ENCODE measurements around the gene RAD54L. TPM values are rescaled to one million over a fixed set of nuclear protein-coding genes. Genes with fewer than 3 reads are reported as not detected.

RAD54L gene
- total RNA-seq, 1 experiment from 2014 or later, result 29.4 TPM

DNA sequence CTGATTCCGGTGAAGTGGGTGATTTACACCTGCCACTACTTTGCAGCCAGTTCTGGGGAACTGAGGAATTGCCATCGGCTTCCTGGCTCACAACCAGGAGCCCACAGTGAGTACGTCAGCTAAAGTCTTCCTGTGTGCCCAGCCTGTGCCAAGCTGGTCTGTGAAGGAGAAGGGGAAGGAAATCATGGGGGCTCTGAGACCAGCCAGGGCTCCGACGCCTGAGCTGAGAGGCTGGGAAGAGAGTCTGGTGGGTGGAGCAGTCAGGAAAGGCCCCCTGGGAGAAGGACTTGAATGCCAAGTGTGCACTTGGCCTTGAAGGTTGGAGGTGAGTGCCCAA, 43.2 kb upstream of the RAD54L start:
- CTCF ChIA-PET, result no interaction called here
- no TSS peak for BruUV-seq (replicated peaks)
- POLR2A ChIA-PET, result no interaction called here
- H3K27me3 ChIP-seq (ENCODE audit: control insufficient read depth, insufficient read depth, low read length), result no peaks in the 10 kb centered on the region
- H3K4me3 ChIP-seq (ENCODE audit: low read depth in 2 of 2, low read length in 2 of 2), result peak overlapping the region; percentile 58 to 76
- TF ChIP-seq, protein P1, sequence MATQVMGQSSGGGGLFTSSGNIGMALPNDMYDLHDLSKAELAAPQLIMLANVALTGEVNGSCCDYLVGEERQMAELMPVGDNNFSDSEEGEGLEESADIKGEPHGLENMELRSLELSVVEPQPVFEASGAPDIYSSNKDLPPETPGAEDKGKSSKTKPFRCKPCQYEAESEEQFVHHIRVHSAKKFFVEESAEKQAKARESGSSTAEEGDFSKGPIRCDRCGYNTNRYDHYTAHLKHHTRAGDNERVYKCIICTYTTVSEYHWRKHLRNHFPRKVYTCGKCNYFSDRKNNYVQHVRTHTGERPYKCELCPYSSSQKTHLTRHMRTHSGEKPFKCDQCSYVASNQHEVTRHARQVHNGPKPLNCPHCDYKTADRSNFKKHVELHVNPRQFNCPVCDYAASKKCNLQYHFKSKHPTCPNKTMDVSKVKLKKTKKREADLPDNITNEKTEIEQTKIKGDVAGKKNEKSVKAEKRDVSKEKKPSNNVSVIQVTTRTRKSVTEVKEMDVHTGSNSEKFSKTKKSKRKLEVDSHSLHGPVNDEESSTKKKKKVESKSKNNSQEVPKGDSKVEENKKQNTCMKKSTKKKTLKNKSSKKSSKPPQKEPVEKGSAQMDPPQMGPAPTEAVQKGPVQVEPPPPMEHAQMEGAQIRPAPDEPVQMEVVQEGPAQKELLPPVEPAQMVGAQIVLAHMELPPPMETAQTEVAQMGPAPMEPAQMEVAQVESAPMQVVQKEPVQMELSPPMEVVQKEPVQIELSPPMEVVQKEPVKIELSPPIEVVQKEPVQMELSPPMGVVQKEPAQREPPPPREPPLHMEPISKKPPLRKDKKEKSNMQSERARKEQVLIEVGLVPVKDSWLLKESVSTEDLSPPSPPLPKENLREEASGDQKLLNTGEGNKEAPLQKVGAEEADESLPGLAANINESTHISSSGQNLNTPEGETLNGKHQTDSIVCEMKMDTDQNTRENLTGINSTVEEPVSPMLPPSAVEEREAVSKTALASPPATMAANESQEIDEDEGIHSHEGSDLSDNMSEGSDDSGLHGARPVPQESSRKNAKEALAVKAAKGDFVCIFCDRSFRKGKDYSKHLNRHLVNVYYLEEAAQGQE (IDR thresholded peaks at IDR 0.05; ENCODE audit: insufficient read depth in 1 of 2, low read depth in 2 of 2, low read length in 1 of 2), result no peak
- H3K4me1 ChIP-seq (ENCODE audit: control insufficient read depth, insufficient read depth, low read length), result peaks cover 8% of the 10 kb centered on the region
- H3K27ac ChIP-seq (ENCODE audit: low read length), result peak overlapping the region; percentile 67
- ATAC-seq (no peak), DNase-seq (ENCODE audit: low read depth, low spot score) (no peak)
- intact Hi-C loops (cut with micrococcal nuclease; ENCODE audit: unreplicated experiment) (no loop called here), in situ Hi-C loops (cut with HindIII; ENCODE audit: low pct_unique_long_range_greater_than_20kb, low sequenced_read_pairs) (no loop called here)
- no peaks in the 10 kb centered on the region for H3K9me3 ChIP-seq (ENCODE audit: control insufficient read depth, insufficient read depth, low read depth, low read length)
- H3K36me3 ChIP-seq (ENCODE audit: control insufficient read depth, insufficient read depth, low read length), result no peaks in the 10 kb centered on the region

DNA sequence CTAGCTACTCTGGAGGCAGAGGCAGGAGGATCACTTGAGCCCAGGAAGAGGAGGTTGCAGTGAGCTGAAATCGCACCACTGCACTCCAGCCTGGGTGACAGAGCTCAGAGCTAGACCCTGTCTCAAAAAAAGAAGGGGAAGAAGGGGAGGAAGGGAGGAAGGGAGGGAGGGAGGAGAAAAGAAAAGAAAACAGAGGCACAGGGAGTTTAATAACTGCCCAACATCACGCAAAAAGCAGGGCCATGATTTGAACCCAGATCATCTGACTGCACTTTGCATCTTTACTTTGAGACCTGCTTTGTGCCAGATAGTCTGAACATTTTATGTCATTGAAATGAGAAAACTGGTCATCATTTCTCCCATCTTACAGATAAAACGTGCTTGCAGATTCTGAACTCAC, 42.4 kb upstream of the RAD54L start:
- ATAC-seq, result no peak
- ChIA-PET CTCF (no interaction called here), POLR2A (interaction anchor here (0.6 kb wide), 1 partner anchor 15 kb away, joined by 5 read pairs; no protein-coding TSS in a partner anchor)
- DNase-seq (ENCODE audit: low read depth, low spot score), result no peak
- peak overlapping the region in 1 of 2 experiments; percentile 2; a peak in 1 of 4 replicates for H3K4me3 ChIP-seq (ENCODE audit: low read depth in 2 of 2, low read length in 2 of 2)
- in situ Hi-C loops (cut with HindIII; ENCODE audit: low pct_unique_long_range_greater_than_20kb, low sequenced_read_pairs) (no loop called here), intact Hi-C loops (cut with micrococcal nuclease; ENCODE audit: unreplicated experiment) (no loop called here)
- no peaks in the 10 kb centered on the region for H3K9me3 ChIP-seq (ENCODE audit: control insufficient read depth, insufficient read depth, low read depth, low read length)
- H3K27ac ChIP-seq (ENCODE audit: low read length), result no peak overlapping the region
- no TSS peak for BruUV-seq (replicated peaks)
- H3K27me3 ChIP-seq (ENCODE audit: control insufficient read depth, insufficient read depth, low read length), result no peaks in the 10 kb centered on the region
- TF ChIP-seq SIN3A (IDR thresholded peaks at IDR 0.05; ENCODE audit: borderline replicate concordance, insufficient read depth, low read depth, low read length) (no peak), TCF7L2 (IDR thresholded peaks at IDR 0.05; ENCODE audit: low read depth, low read length) (no peak), POLR2AphosphoS5 (IDR thresholded peaks at IDR 0.05; ENCODE audit: low read depth, low read length) (no peak)
- TF ChIP-seq, protein P1 (IDR thresholded peaks at IDR 0.05; ENCODE audit: insufficient read depth in 1 of 2, low read depth in 2 of 2, low read length in 1 of 2), result no peak
- TF ChIP-seq, protein P2, sequence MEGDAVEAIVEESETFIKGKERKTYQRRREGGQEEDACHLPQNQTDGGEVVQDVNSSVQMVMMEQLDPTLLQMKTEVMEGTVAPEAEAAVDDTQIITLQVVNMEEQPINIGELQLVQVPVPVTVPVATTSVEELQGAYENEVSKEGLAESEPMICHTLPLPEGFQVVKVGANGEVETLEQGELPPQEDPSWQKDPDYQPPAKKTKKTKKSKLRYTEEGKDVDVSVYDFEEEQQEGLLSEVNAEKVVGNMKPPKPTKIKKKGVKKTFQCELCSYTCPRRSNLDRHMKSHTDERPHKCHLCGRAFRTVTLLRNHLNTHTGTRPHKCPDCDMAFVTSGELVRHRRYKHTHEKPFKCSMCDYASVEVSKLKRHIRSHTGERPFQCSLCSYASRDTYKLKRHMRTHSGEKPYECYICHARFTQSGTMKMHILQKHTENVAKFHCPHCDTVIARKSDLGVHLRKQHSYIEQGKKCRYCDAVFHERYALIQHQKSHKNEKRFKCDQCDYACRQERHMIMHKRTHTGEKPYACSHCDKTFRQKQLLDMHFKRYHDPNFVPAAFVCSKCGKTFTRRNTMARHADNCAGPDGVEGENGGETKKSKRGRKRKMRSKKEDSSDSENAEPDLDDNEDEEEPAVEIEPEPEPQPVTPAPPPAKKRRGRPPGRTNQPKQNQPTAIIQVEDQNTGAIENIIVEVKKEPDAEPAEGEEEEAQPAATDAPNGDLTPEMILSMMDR (IDR thresholded peaks at IDR 0.05), result no peak
- H3K36me3 ChIP-seq (ENCODE audit: control insufficient read depth, insufficient read depth, low read length), result no peaks in the 10 kb centered on the region
- H3K4me1 ChIP-seq (ENCODE audit: control insufficient read depth, insufficient read depth, low read length), result peaks cover 5% of the 10 kb centered on the region
